Colonic mucosa (tissue), 4 donors: ENCODE measurements around the gene FGF23. TPM values are rescaled to one million over a fixed set of nuclear protein-coding genes. Genes with fewer than 3 reads are reported as not detected.

Experiments used
- DNase-seq: peaks from one replicate; pipeline ENCODE4 v3.0.0-alpha.2; 2020
- H3K27ac ChIP-seq: fragments of 200-600 bp; one replicate; pipeline ENCODE4 v1.8.0; 2021
- H3K27me3 ChIP-seq: fragments of 200-600 bp; one replicate; pipeline ENCODE4 v1.8.0; 2021
- H3K36me3 ChIP-seq: fragments of 200-600 bp; one replicate; pipeline ENCODE4 v1.8.0; 2021
- H3K4me1 ChIP-seq: fragments of 200-600 bp; one replicate; pipeline ENCODE4 v1.8.0; 2021; ENCODE audit warnings: mild to moderate bottlenecking
- H3K4me3 ChIP-seq: fragments of 200-600 bp; one replicate; pipeline ENCODE4 v1.8.0; 2021
- H3K9ac ChIP-seq, 2 donors: one replicate each; pipeline ENCODE4 v1.7.0; 2013; ENCODE audit warnings: control low read depth in 2 of 2, low read depth in 2 of 2, low read length in 2 of 2
- H3K9me3 ChIP-seq: fragments of 200-600 bp; one replicate; pipeline ENCODE4 v1.8.0; 2021
- intact Hi-C: fragments of 100-400 bp; cut with DNase I; formaldehyde crosslinking; loops from one replicate; pipeline ENCODE4 v1.14.1; 2022
- total RNA-seq, 2 donors: library from RNA; stranded (reverse); fragmentation: NEBNext Ultra II Directional in 1 of 2; extraction: Animal tissue kit (Norgen Biotek cat#: 25700) in 1 of 2; gene quantifications; one replicate each; pipeline ENCODE4 v1.2.1, GENCODE V29; 2021
- TF ChIP-seq, protein P1 (sequence below): fragments of 200-600 bp; IDR thresholded peaks from one replicate; pipeline ENCODE4 v1.8.0; 2022; ENCODE audit warnings: antibody characterized with exemption, mild to moderate bottlenecking
- donor health status: healthy.
- donor health status: DM: no; HTN: no; CAD: no.
- donor health status: DM: no; HTN: no; CAD: no.

The FGF23 gene
- total RNA-seq, 2 donors from 2014 or later: not detected

DNA sequence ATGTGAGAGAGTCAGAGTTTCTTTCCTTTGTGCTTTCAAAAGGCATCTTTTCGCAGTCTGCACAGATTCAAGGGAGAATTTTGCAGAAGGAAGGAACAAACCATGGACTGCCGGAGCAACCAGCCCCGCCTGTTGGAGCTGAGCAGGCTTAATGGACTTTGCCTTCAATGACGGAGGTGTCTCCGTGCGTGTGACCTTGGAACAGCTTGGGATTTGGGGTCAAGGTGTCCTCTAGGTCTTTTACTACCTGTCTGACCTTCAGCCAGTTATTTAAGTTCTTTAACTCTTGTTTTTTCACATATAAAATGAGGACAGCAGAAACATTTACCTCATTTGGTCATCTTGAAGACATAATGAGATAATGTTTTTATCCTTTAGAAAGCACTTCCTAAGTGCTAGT is 4.1 kb downstream of the FGF23 start:
- H3K4me1 ChIP-seq: no peaks in the 10 kb centered on the region
- no peak overlapping the region for H3K9ac ChIP-seq
- no peak overlapping the region for H3K4me3 ChIP-seq
- intact Hi-C loops: no loop called here
- no peaks in the 10 kb centered on the region for H3K9me3 ChIP-seq
- TF ChIP-seq, protein P1, sequence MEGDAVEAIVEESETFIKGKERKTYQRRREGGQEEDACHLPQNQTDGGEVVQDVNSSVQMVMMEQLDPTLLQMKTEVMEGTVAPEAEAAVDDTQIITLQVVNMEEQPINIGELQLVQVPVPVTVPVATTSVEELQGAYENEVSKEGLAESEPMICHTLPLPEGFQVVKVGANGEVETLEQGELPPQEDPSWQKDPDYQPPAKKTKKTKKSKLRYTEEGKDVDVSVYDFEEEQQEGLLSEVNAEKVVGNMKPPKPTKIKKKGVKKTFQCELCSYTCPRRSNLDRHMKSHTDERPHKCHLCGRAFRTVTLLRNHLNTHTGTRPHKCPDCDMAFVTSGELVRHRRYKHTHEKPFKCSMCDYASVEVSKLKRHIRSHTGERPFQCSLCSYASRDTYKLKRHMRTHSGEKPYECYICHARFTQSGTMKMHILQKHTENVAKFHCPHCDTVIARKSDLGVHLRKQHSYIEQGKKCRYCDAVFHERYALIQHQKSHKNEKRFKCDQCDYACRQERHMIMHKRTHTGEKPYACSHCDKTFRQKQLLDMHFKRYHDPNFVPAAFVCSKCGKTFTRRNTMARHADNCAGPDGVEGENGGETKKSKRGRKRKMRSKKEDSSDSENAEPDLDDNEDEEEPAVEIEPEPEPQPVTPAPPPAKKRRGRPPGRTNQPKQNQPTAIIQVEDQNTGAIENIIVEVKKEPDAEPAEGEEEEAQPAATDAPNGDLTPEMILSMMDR: no peak
- no peak overlapping the region for H3K27ac ChIP-seq
- no peaks in the 10 kb centered on the region for H3K27me3 ChIP-seq
- no peaks in the 10 kb centered on the region for H3K36me3 ChIP-seq
- DNase-seq: no peak

DNA sequence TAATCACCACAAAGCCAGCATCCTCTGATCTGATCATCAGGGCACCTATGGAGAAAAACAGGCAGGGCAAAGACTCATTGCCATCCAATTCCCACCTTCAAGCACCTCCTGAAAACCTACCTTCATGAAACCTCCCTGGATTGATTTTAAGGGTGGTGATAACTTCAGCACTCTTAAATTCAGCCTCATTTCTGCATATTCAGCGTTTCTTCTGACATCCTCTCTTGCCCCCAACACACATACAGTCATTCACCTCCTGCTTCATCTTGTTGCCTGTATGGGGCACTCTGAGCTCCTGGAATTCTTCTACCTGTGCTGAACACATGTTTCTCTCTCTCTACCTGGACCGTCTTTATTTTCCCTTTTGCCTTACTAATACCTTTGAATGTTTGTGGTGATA is 6.9 kb downstream of the FGF23 start:
- H3K9ac ChIP-seq: no peak overlapping the region
- intact Hi-C loops: no loop called here
- TF ChIP-seq, protein P1: no peak

DNA sequence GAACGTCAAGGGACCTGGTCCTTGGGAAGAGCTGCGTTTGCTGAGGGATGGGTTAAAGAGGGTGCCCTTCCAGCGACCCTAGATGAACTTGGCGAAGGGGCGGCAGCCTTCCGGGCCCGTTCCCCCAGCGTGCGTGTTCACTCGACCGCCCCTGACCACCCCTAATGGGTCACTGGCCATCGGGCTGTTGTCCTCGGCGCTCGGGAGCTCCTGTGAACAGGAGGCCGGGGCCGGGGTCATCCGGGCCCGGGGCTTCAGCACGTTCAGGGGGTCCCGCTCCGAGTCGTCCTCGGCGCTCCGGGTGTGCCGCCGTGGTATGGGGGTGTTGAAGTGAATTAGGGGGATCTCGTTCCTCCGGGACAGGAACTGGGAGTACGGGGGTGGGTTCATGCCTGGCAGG is 9.2 kb downstream of the FGF23 start:
- DNase-seq: no peak
- no peaks in the 10 kb centered on the region for H3K4me1 ChIP-seq
- no peaks in the 10 kb centered on the region for H3K27me3 ChIP-seq
- TF ChIP-seq, protein P1: no peak
- H3K9me3 ChIP-seq: no peaks in the 10 kb centered on the region
- no peak overlapping the region for H3K27ac ChIP-seq
- no peak overlapping the region for H3K4me3 ChIP-seq
- no peaks in the 10 kb centered on the region for H3K36me3 ChIP-seq
- H3K9ac ChIP-seq: no peak overlapping the region
- intact Hi-C loops: no loop called here

More for the DNA sequence above, 6.9 kb downstream of the FGF23 start:
- Histone ChIP-seq H3K4me3 (no peak overlapping the region), H3K36me3 (no peaks in the 10 kb centered on the region), H3K4me1 (no peaks in the 10 kb centered on the region), H3K9me3 (no peaks in the 10 kb centered on the region), H3K27me3 (no peaks in the 10 kb centered on the region), H3K27ac (no peak overlapping the region)
- DNase-seq: no peak

DNA sequence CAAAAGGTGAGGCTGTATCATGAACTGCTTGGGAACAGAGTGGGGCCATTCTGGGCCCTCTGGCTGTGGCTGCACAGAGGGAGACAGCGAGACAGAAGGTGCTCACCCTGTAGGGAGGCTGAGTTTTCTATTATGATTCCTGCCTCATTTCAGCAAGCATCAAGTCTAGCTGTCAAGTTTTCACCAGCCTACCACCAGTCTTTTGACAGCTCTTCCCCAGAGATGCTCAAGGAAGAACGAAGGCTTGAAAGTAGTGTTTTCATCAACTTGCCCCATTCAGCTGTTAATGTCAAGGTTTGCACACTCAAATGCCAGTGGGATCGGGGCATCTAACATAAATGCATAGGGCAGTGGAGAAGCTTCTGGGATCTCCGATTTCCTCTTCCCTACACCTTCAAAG is 10.0 kb downstream of the FGF23 start:
- no peak for DNase-seq
- no peak overlapping the region for H3K4me3 ChIP-seq
- H3K4me1 ChIP-seq: no peaks in the 10 kb centered on the region
- TF ChIP-seq, protein P1: no peak
- intact Hi-C loops: no loop called here
- no peaks in the 10 kb centered on the region for H3K9me3 ChIP-seq
- H3K36me3 ChIP-seq: no peaks in the 10 kb centered on the region
- no peak overlapping the region for H3K27ac ChIP-seq
- H3K27me3 ChIP-seq: no peaks in the 10 kb centered on the region
- no peak overlapping the region for H3K9ac ChIP-seq

DNA sequence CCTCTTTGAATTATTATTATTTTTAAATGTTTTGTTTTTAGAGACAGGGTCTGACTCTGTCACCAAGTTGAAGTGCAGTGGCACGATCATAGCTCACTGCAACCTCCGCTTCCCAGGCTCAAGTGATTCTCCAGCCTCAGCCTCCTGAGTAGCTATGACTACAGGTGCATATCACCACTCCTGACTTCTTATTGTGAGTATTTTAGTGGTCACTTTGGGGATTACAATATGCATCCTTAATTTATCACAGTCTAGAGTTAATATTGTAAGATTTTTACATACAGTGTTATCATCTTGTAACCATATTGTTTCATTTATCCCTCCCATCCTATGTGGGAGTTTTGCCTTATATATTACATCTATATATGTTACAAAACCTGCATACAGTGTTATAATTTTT is 13.4 kb downstream of the FGF23 start:
- Histone ChIP-seq H3K36me3 (no peaks in the 10 kb centered on the region), H3K4me3 (no peak overlapping the region), H3K27ac (no peak overlapping the region), H3K4me1 (no peaks in the 10 kb centered on the region), H3K27me3 (no peaks in the 10 kb centered on the region), H3K9ac (no peak overlapping the region), H3K9me3 (no peaks in the 10 kb centered on the region)
- intact Hi-C loops: no loop called here
- TF ChIP-seq, protein P1: no peak
- no peak for DNase-seq

DNA sequence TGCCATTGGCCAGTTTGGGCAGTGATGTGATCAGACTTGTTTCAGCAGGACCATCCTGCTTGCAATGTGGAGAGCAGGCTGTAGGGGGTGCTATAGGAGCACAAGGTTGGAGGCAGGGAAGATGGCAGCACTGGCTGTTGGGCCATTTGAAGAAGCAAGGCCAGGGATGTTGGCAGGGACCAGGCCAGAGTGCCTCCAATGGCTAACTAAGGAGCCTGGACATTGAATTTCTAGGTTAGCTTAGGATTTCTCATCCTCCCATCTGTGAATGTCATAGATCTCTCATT is 23.5 kb downstream of the FGF23 start:
- no peaks in the 10 kb centered on the region for H3K27me3 ChIP-seq
- TF ChIP-seq, protein P1: peak; percentile 29
- no peak overlapping the region for H3K27ac ChIP-seq
- intact Hi-C loops: loop anchor here (10.0 kb wide), 1 partner anchor 169 kb away; no protein-coding TSS in a partner anchor
- peak; percentile 48 for DNase-seq
- no peaks in the 10 kb centered on the region for H3K36me3 ChIP-seq
- H3K4me1 ChIP-seq: no peaks in the 10 kb centered on the region
- no peak overlapping the region for H3K9ac ChIP-seq
- H3K4me3 ChIP-seq: no peak overlapping the region
- no peaks in the 10 kb centered on the region for H3K9me3 ChIP-seq
